ENCODE measurements around the gene RANBP17.

DNA sequence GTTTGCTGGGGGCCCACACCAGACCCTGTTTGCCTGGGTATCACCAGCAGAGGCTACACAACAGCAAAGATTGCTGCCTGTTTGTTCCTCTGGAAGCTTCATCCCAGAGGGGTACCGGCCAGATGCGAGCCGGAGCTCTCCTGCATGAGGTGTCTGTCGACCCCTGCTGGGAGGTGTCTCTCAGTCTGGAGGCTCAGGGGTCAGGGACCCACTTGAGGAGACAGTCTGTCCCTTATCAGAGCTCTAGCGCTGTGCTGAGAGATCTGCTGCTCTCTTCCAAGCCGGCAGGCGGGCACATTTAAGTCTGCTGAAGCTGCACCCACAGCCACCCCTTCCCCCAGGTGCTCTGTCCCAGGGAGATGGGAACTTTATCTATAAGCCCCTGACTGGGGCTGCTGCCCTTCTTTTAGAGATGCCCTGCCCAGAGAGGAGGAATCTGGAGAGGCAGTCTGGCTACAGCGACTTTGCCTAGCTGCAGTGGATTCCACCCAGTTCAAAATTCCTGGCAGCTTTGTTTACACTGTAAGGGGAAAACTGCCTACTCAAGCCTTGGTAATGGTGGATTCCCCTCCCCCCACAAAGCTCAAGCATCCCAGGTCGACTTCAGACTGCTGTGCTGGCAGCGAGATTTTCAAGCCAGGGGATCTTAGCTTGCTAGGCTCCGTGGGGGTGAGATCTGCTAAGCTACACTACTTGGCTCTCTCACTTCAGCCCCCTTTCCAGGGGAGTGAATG lies 241.2 kb downstream of the RANBP17 start:
- TF ChIP-seq POLR2A (IDR thresholded peaks at IDR 0.05), result no peak
- TF ChIP-seq, protein P1, sequence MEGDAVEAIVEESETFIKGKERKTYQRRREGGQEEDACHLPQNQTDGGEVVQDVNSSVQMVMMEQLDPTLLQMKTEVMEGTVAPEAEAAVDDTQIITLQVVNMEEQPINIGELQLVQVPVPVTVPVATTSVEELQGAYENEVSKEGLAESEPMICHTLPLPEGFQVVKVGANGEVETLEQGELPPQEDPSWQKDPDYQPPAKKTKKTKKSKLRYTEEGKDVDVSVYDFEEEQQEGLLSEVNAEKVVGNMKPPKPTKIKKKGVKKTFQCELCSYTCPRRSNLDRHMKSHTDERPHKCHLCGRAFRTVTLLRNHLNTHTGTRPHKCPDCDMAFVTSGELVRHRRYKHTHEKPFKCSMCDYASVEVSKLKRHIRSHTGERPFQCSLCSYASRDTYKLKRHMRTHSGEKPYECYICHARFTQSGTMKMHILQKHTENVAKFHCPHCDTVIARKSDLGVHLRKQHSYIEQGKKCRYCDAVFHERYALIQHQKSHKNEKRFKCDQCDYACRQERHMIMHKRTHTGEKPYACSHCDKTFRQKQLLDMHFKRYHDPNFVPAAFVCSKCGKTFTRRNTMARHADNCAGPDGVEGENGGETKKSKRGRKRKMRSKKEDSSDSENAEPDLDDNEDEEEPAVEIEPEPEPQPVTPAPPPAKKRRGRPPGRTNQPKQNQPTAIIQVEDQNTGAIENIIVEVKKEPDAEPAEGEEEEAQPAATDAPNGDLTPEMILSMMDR (IDR thresholded peaks at IDR 0.05), result no peak

All from lower leg skin (tissue), 3 donors.